ENCODE results near the gene TOLLIP.

DNA sequence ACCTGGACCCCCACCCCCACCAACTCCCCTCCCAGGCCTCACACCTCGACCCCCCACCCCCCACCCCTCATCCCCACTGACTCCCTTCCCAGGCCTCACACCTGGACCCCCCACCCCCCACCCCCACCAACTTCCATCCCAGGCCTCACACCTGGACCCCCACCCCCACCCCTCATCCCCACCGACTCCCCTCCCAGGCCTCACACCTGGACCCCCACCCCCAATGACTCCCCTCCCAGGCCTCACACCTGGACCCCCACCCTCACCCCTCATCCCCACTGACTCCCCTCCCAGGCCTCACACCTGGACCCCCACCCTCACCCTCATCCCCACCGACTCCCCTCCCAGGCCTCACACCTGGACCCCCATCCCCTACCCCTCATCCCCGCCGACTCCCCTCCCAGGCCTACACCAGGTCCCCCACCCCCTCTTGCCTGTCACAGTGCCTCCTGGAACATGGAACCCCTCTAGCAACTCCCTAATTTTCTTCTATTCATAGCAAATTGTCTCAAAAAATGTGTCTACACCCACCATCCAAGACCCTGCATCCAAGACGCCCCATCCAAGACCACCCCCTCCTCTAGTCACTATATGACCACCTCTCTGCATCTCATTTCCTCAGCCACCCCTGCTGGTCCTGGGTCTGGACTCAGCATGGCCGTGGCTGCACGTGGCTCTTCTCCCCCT lies 43.4 kb upstream of the TOLLIP start:
- TF ChIP-seq, protein P1, sequence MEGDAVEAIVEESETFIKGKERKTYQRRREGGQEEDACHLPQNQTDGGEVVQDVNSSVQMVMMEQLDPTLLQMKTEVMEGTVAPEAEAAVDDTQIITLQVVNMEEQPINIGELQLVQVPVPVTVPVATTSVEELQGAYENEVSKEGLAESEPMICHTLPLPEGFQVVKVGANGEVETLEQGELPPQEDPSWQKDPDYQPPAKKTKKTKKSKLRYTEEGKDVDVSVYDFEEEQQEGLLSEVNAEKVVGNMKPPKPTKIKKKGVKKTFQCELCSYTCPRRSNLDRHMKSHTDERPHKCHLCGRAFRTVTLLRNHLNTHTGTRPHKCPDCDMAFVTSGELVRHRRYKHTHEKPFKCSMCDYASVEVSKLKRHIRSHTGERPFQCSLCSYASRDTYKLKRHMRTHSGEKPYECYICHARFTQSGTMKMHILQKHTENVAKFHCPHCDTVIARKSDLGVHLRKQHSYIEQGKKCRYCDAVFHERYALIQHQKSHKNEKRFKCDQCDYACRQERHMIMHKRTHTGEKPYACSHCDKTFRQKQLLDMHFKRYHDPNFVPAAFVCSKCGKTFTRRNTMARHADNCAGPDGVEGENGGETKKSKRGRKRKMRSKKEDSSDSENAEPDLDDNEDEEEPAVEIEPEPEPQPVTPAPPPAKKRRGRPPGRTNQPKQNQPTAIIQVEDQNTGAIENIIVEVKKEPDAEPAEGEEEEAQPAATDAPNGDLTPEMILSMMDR (IDR thresholded peaks at IDR 0.05): no peak
- no peak for TF ChIP-seq POLR2A (IDR thresholded peaks at IDR 0.05)

All from body of pancreas (tissue), 4 donors.